Adrenal gland (tissue), 12 donors: ENCODE measurements around the gene SLC8B1. TPM values are rescaled to one million over a fixed set of nuclear protein-coding genes. Genes with fewer than 3 reads are reported as not detected.
A peak's percentile ranks its signal among the peaks of the same experiment; 100 is the strongest.

ENCODE experiments used
- DNase-seq, 7 donors: peaks; one replicate each; pipeline ENCODE4 v3.0.0-alpha.2; 2019 to 2020
- H3K27ac ChIP-seq, 5 donors: fragments of 200-600 bp; sonication (generic) in 4 of 5; 1 replicate in 3 of 5; 2 replicates in 2 of 5; pipeline versions ENCODE4 v1.5.1 to v1.8.0; 2016 to 2020; ENCODE audit warnings: mild to moderate bottlenecking in 1 of 5
- H3K27me3 ChIP-seq: fragments of 200-600 bp; 2 replicates; pipeline ENCODE4 v1.8.0; 2021
- H3K36me3 ChIP-seq, 2 donors: fragments of 200-600 bp; replicated peaks in 1 of 2; 1 replicate in 1 of 2; 2 replicates in 1 of 2; pipeline versions ENCODE4 v1.5.1 to v1.8.0; 2018 to 2022
- H3K4me1 ChIP-seq, 2 donors: fragments of 200-600 bp; replicated peaks in 1 of 2; 1 replicate in 1 of 2; 2 replicates in 1 of 2; pipeline versions ENCODE4 v1.5.1 to v1.8.0; 2018 to 2021
- H3K4me3 ChIP-seq, 4 donors: fragments of 200-600 bp; sonication (generic) in 3 of 4; one replicate each; pipeline ENCODE4 v1.5.1; 2016 to 2018
- H3K9me3 ChIP-seq, 3 donors: fragments of 200-600 bp; sonication (generic) in 1 of 3; replicated peaks in 1 of 3; 1 replicate in 2 of 3; 2 replicates in 1 of 3; pipeline versions ENCODE4 v1.5.1 to v1.8.0; 2016 to 2021
- POLR2A ChIP-seq, 2 donors: fragments of 450-650 bp; IDR thresholded peaks; one replicate each; pipeline ENCODE4 v1.6.1; 2017; ENCODE audit warnings: antibody characterized with exemption in 2 of 2, mild to moderate bottlenecking in 2 of 2, moderate library complexity in 1 of 2
- WGBS, 4 donors: extraction: QIAGEN DNeasy Blood & Tissue Kit in 2 of 4; methylation state at CpG; one replicate each; pipeline versions ENCODE4 v1.1.5 to v1.1.7; 2013 to 2017; 5-methylcytosine and 5-hydroxymethylcytosine counted together
- intact Hi-C, 2 donors: fragments of 100-400 bp; cut with DNase I; formaldehyde crosslinking; loops; one replicate each; pipeline versions ENCODE4 v1.14.1 to v1.15.0; 2022 to 2023
- polyA plus RNA-seq, 3 donors: library from polyadenylated mRNA; stranded (reverse); fragments of 200-250 nt in 2 of 3; fragments of 350-450 nt in 1 of 3; fragmentation: Illumina TruSeq in 1 of 3; extraction: RNeasy Lipid Tissue Mini Kit (QIAGEN cat#74804) in 1 of 3; gene quantifications; one replicate each; pipeline ENCODE4 v1.2.3, GENCODE V29; 2013 to 2014
- total RNA-seq, 9 donors: library from RNA; depleted of rRNA in 4 of 9; stranded (reverse); fragments of >200 nt in 4 of 9; fragments of 120-200 nt in 1 of 9; fragmentation: NEBNext Ultra II Directional in 1 of 9; extraction: Animal tissue kit (Norgen Biotek cat#: 25700) in 1 of 9; gene quantifications; one replicate each; pipeline versions ENCODE4 v1.1.0 to v1.2.4, GENCODE V29; 2013 to 2023
- TF ChIP-seq, protein P1 (sequence below), 6 experiments: fragments of 450-650 bp in 4 of 6; fragments of 200-600 bp in 2 of 6; sonication (generic) in 1 of 6; IDR thresholded peaks; 1 replicate in 5 of 6; 2 replicates in 1 of 6; pipeline versions ENCODE4 v1.5.1 to v1.8.0; 2016 to 2021; ENCODE audit warnings: antibody characterized with exemption in 6 of 6, mild to moderate bottlenecking in 2 of 6, moderate library complexity in 1 of 6
- donor health status: healthy with polysubstance abuse.
- donor health status: Bipolar disorder and iron deficiency.
- donor health status: DM: yes; HTN: yes; CAD: no.
- donor health status: DM: no; HTN: no; CAD: no.
- donor health status: DM: no; HTN: no; CAD: no.
- donor health status: DM: yes; HTN: yes; CAD: no.

Gene SLC8B1
- total and polyA plus RNA-seq, 12 donors, result 67.6 to 288 (median 188) TPM

- H3K4me3 ChIP-seq, result peak overlapping the region in 2 of 4 donors; percentile 78 to 93
- peak in 1 of 7 donors; percentile 39 for DNase-seq
- H3K9me3 ChIP-seq, result no peaks in the 10 kb centered on the region
- peaks cover 11 to 28% of the 10 kb centered on the region in 2 donors for H3K4me1 ChIP-seq
- intact Hi-C loops, result no loop called here
- TF ChIP-seq, protein P1, sequence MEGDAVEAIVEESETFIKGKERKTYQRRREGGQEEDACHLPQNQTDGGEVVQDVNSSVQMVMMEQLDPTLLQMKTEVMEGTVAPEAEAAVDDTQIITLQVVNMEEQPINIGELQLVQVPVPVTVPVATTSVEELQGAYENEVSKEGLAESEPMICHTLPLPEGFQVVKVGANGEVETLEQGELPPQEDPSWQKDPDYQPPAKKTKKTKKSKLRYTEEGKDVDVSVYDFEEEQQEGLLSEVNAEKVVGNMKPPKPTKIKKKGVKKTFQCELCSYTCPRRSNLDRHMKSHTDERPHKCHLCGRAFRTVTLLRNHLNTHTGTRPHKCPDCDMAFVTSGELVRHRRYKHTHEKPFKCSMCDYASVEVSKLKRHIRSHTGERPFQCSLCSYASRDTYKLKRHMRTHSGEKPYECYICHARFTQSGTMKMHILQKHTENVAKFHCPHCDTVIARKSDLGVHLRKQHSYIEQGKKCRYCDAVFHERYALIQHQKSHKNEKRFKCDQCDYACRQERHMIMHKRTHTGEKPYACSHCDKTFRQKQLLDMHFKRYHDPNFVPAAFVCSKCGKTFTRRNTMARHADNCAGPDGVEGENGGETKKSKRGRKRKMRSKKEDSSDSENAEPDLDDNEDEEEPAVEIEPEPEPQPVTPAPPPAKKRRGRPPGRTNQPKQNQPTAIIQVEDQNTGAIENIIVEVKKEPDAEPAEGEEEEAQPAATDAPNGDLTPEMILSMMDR (IDR thresholded peaks at IDR 0.05), result no peak
- no peak for TF ChIP-seq POLR2A (IDR thresholded peaks at IDR 0.05)
- peaks cover 0 to 50% of the 10 kb centered on the region in 2 donors for H3K36me3 ChIP-seq
- H3K27ac ChIP-seq, result peak overlapping the region in 3 of 5 donors; percentile 87 to 94 (median 92)
- no peaks in the 10 kb centered on the region for H3K27me3 ChIP-seq
- 41 to 55% (median 48%) methylated on average over 10 to 17 of the region's 17 CpGs for WGBS, 4 donors
Measured at GRCh38 chr12:113332688-113333417, 2.1 kb downstream of the SLC8B1 start.

GRCh38 chr12:113330505-113330904, 4.4 kb downstream of the SLC8B1 start:
- intact Hi-C loops, result no loop called here
- WGBS, 4 donors, result 89 to 96% (median 95%) methylated on average over 2 of the region's 2 CpGs; no CpG with 5 or more reads in 1 of the 4 donors
- Histone ChIP-seq H3K36me3 (peaks cover 0 to 52% of the 10 kb centered on the region in 2 donors), H3K27me3 (no peaks in the 10 kb centered on the region), H3K27ac (peak overlapping the region in 2 of 5 donors; percentile 31 to 47), H3K9me3 (no peaks in the 10 kb centered on the region), H3K4me3 (no peak overlapping the region), H3K4me1 (peaks cover 24 to 43% of the 10 kb centered on the region in 2 donors)
- TF ChIP-seq, protein P1 (IDR thresholded peaks at IDR 0.05), result no peak
- no peak for TF ChIP-seq POLR2A (IDR thresholded peaks at IDR 0.05)
- no peak for DNase-seq

- H3K36me3 ChIP-seq, result peaks cover 0 to 52% of the 10 kb centered on the region in 2 donors
- DNase-seq, result no peak
- H3K27me3 ChIP-seq, result no peaks in the 10 kb centered on the region
- 78 to 100% (median 100%) methylated on average over 1 of the region's 1 CpG for WGBS, 4 donors
- intact Hi-C loops, result no loop called here
- peak overlapping the region in 3 of 5 donors; percentile 47 to 71 (median 52) for H3K27ac ChIP-seq
- no peaks in the 10 kb centered on the region for H3K9me3 ChIP-seq
- H3K4me3 ChIP-seq, result no peak overlapping the region
- TF ChIP-seq, protein P1 (IDR thresholded peaks at IDR 0.05), result no peak
- no peak for TF ChIP-seq POLR2A (IDR thresholded peaks at IDR 0.05)
- peaks cover 24 to 43% of the 10 kb centered on the region in 2 donors for H3K4me1 ChIP-seq
Measured at GRCh38 chr12:113329791-113330417, 5.0 kb downstream of the SLC8B1 start.

DNA sequence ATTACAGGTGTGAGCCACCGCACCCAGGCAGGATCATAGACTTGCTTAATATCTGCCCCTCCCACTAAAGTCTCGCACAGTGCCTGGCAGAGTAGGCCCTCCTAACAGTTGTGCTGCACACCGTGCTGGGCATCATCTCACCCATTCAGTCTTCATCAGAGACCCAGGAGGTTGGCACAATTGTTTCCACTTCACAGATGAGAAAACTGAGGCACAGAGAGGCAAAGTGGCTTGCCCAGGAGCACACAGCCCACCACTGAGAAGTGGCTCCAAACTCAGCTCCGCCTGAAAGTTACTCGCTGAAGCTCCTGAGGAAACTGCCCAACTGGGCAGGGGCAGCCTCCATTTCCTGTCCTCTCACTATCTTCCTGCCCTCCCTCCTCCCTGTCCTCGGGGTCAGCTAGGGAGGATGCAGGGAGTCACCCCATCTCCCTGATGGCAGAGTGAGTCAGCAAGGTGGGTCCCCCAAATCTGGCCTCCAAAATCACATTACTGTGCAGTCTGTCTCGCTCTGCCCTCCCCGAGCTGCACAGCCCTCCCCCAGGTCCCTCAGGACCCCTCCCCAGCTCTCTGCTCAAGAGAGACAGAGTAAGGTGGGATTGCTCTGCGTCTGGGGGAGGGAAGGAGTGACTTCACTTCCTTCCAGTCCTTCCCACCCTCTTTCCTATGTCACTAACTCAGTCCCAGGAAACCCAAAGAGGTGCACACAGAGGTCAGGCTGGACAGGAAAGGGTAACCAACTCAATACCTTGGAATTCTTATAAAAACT, 5.7 kb downstream of the SLC8B1 start:
- H3K4me1 ChIP-seq, result peaks cover 24 to 43% of the 10 kb centered on the region in 2 donors
- TF ChIP-seq POLR2A (IDR thresholded peaks at IDR 0.05), result no peak
- TF ChIP-seq, protein P1 (IDR thresholded peaks at IDR 0.05), result no peak
- H3K27ac ChIP-seq, result peak overlapping the region in 3 of 5 donors; percentile 47 to 71 (median 52)

More for the DNA sequence above, 5.7 kb downstream of the SLC8B1 start:
- H3K9me3 ChIP-seq, result no peaks in the 10 kb centered on the region
- 78 to 81% (median 80%) methylated on average over 5 to 9 of the region's 9 CpGs for WGBS, 4 donors
- peaks cover 0 to 52% of the 10 kb centered on the region in 2 donors for H3K36me3 ChIP-seq
- no peak for DNase-seq
- intact Hi-C loops, result no loop called here
- no peak overlapping the region for H3K4me3 ChIP-seq
- no peaks in the 10 kb centered on the region for H3K27me3 ChIP-seq
